Skin of body (tissue), 3 donors: Measurements from ENCODE around the gene POU2AF1. TPM values are rescaled to one million over a fixed set of nuclear protein-coding genes. Genes with fewer than 3 reads are reported as not detected.
"Not testable (repeated sequence)": the region's sequence is repeated elsewhere in the genome, so short reads cannot be mapped to it uniquely, and the experiment has no call there.

Experiments used
- DNase-seq: peaks from one replicate; lab custom pipeline; 2025; lab: John Stamatoyannopoulos, UW
- small RNA-seq: library from RNA; depleted of rRNA; stranded (forward); fragments of <200 nt; gene quantifications from one replicate; pipeline ENCODE3, GENCODE V24; 2014; ENCODE audit warnings: low replicate concordance
- total RNA-seq: library from RNA; depleted of rRNA; stranded (reverse); fragments of >200 nt; gene quantifications from one replicate; pipeline ENCODE4 v1.2.3, GENCODE V29; 2014

The POU2AF1 gene
- total RNA-seq, 1 donor from 2014 or later: 0.10 TPM

DNA sequence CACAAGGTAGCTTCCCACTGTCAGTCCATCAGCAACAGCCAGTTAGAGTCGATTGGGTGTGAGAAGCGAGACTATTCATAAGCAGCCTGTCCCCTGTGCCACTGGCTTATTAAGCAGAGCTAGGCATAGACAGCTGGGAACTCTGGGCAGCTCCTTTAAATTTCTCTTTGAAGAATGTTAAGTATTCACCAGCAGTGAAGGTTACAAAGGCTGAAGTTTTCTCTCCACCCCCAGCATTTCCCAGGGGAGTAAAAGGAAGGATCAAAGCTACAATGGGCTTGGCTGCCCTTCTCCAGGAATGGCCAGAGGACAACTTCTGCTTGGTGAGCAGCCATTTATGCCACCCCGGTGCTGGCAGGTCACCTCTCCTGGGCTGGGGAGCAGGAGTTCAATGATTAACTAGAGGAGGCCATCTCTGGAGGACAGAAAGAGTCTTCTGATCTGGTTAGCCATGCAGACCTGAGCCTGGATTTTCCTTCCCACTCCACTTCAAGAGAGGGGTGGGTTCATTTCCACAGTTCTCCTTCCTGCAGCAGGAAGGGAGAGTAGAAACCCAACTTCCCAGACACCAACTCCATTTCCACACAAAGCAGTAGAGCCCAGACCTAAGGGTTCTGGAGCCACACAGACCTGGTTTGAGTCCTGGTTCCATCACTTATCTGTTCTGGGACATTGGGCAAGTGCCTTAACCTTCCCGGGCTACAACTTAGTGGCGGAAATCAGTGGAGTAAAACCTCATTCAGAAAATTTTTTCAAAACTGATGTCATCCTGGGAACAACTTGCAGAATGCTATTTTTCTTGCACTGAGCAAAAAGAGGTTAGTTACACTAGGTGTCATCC lies 58.1 kb downstream of the POU2AF1 start:
- DNase-seq: no peak

GRCh38 chr11:111320199-111320598 lies 58.9 kb downstream of the POU2AF1 start:
- not testable (repeated sequence) for DNase-seq

GRCh38 chr11:111319296-111319695 lies 59.8 kb downstream of the POU2AF1 start:
- no peak for DNase-seq

GRCh38 chr11:111312076-111312475 lies 67.0 kb downstream of the POU2AF1 start:
- DNase-seq: no peak

GRCh38 chr11:111310723-111311122 lies 68.4 kb downstream of the POU2AF1 start:
- no peak for DNase-seq

GRCh38 chr11:111310088-111310487 lies 69.0 kb downstream of the POU2AF1 start:
- DNase-seq: no peak

DNA sequence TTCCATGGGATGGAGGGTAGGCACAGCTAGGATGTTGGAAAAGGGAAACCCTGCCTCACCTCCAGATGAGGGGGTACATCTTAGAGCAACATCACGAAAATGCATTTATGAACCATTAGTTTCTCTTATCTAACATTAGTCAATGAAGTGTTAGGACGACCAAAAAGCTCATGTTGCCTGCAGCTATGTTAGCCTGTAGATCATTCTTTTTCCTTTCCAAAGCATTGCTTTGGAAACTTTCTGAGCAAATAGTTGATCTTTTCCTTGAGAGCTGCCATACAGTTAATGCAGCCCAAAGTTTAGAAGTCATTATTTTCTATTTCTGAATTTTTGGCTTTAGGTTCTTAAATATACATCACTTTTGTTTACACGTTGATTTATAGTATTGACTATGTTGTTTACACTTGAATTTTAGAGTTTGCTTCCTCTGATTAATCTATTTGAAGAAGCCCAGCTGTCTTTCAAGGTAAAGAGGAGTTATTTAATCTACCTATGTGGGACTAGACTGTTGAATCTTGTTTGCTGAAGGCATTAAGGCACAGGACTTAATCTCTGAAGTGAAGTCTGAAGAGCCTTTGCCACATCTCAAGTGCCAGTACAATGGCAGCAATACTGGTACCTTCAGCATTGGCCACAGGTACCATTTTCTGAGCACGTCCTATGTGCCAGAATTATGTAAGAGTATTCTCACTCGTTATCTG lies 69.7 kb downstream of the POU2AF1 start:
- DNase-seq: no peak

DNA sequence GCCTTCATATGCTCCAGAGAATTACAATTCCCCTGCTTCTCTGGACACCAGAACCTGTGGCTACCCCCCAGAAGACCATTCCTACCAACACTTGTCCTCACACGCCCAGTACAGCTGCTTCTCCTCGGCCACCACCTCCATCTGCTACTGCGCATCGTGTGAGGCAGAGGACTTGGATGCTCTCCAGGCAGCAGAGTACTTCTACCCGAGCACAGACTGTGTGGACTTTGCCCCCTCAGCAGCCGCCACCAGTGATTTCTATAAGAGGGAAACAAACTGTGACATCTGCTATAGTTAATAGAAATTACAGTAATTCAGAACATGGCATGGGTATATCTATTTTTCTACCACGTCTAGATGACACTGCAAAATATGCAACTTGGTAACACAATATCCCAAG lies 70.9 kb downstream of the POU2AF1 start:
- DNase-seq: no peak

GRCh38 chr11:111307472-111308108 lies 71.5 kb downstream of the POU2AF1 start:
- DNase-seq: no peak

DNA sequence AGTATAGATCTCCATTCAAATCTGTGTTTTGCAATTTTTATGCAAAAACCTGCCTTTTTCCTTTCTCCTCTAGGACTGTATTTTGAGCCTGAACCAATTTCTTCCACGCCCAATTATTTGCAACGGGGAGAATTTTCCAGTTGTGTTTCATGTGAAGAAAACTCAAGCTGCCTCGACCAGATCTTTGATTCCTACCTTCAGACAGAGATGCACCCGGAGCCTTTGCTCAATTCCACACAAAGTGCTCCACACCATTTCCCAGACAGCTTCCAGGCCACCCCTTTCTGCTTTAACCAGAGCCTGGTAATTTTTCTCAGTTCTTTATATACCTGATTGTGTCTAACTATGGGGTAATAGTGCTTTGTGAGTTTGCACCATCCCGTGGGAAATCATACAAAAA lies 72.8 kb downstream of the POU2AF1 start:
- DNase-seq: no peak

- DNase-seq: no peak
These were observed 73.2 kb downstream of the POU2AF1 start for GRCh38 chr11:111305876-111306275.

DNA sequence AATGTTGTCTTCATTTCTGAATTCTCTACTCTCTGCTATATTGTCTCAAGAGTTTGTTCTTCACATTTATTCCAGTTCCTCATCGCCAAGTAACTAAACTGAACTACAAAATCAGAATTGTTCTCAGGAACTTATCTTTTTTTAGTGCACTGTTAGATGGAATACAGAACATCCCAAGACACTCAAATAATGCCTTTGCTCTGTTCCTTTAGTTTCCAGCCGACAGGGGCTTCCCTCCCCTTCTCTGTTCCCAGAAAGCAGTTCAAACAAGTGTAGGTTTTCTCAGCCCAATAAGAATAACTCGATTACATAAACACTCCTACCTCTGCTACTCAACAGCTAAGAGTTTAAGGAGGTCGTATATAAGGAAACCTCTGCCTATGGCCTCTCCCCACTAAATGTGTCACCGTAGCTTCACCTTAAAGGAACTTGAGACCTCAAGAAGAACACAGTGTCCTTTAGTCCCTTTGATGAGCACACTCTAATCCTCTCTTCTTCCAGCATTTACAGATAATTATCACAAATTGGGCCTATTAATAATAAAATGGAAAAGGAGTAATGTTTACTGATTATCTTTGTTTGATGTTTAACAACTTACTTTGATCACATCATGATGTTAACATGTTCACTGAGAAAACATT lies 73.8 kb downstream of the POU2AF1 start:
- DNase-seq: no peak

DNA sequence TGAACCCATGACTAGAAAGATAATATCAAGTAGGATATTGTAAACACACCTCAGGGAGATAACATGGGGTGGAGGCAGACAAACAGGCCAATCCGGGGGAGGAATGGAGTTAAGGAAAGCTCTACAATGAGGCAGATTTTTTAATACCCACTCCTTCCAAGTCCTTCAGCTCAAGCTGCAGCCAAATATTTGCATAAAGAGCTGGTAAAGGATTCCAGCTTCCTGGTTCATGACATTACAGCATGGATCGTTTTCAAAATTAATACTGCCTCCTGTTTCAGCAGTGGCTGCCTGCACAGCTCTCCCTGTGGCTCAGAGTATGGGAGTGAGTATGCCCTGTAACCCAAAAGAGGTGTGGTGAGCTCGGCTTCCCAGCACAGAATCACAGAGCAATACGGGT lies 75.6 kb downstream of the POU2AF1 start:
- no peak for DNase-seq

GRCh38 chr11:111302298-111302697 lies 76.8 kb downstream of the POU2AF1 start:
- no peak for DNase-seq

Small RNAs within 50 kb of the gene (small RNA-seq; reads per million reads assigned to genes)
- gene MIR4491 (not detected), gene RNU2-60P (0.09 reads per million)

Other genes starting within 250 kb of the POU2AF1 start
- gene POU2AF2, start 133.6 kb downstream of the POU2AF1 start, total RNA-seq: not detected
- 1.4 TPM for gene POU2AF3, start 80.7 kb downstream of the POU2AF1 start, total RNA-seq
- gene BTG4, start 133.1 kb upstream of the POU2AF1 start, total RNA-seq: not detected
- gene HOATZ, start 135.5 kb upstream of the POU2AF1 start, total RNA-seq: not detected
- gene LAYN, start 161.4 kb upstream of the POU2AF1 start, total RNA-seq: 9.6 TPM
- gene SIK2, start 223.2 kb upstream of the POU2AF1 start, total RNA-seq: 20.7 TPM